HEK293 (cell line): ENCODE measurements around the gene PLEK2.

ENCODE experiments used
- CTCF ChIP-seq: fragments of 450-650 bp; formaldehyde crosslinking; IDR thresholded peaks from 2 replicates; pipeline ENCODE4 v1.5.1; 2016; ENCODE audit warnings: missing biosample characterization, missing genetic modification characterization
- YY1 ChIP-seq: fragments of 450-650 bp; formaldehyde crosslinking; IDR thresholded peaks from 2 replicates; pipeline ENCODE4 v1.5.1; 2018; ENCODE audit warnings: missing biosample characterization, missing genetic modification characterization
- ZBTB11 ChIP-seq: fragments of 450-650 bp; formaldehyde crosslinking; conservative IDR thresholded peaks from 2 replicates; pipeline ENCODE4 v1.5.1; 2016; ENCODE audit warnings: low read depth, missing biosample characterization, missing genetic modification characterization
- ZSCAN18 ChIP-seq: fragments of 450-650 bp; formaldehyde crosslinking; IDR thresholded peaks from 2 replicates; pipeline ENCODE4 v1.5.1; 2016; ENCODE audit warnings: missing biosample characterization, missing genetic modification characterization

- TF ChIP-seq ZSCAN18 (tag by site-specific recombination) (no peak), ZBTB11 (tag by site-specific recombination) (no peak), CTCF (tag by site-specific recombination) (no peak), YY1 (tag by site-specific recombination) (no peak)
These were observed 18.3 kb downstream of the PLEK2 start for GRCh38 chr14:67393689-67394088.
